H9 (cell line): ENCODE results near the gene OR2AJ1. TPM values are rescaled to one million over a fixed set of nuclear protein-coding genes. Genes with fewer than 3 reads are reported as not detected.

Experiments used
- DNase-seq: peaks from one replicate; pipeline ENCODE4 v3.0.0-alpha.2; 2017
- H2AFZ ChIP-seq: one replicate; pipeline ENCODE4 v1.6.1; 2013; ENCODE audit warnings: mild to moderate bottlenecking, low read length, control low read depth, moderate library complexity
- H2AK5ac ChIP-seq: 2 replicates; pipeline ENCODE4 v1.6.1; 2013; ENCODE audit warnings: low read length, control low read depth, mixed read lengths; ENCODE audit not compliant: insufficient read length
- H2BK120ac ChIP-seq: one replicate; pipeline ENCODE4 v1.6.1; 2013; ENCODE audit warnings: low read depth, mild to moderate bottlenecking, low read length, control low read depth, inconsistent platforms; ENCODE audit not compliant: poor library complexity, severe bottlenecking
- H2BK12ac ChIP-seq: 2 replicates; pipeline ENCODE4 v1.6.1; 2013; ENCODE audit warnings: low read length, control low read depth, mixed read lengths, low read depth; ENCODE audit not compliant: insufficient read length
- H2BK15ac ChIP-seq: 2 replicates; pipeline ENCODE4 v1.6.1; 2013; ENCODE audit warnings: low read depth, low read length, control low read depth
- H2BK20ac ChIP-seq: one replicate; pipeline ENCODE4 v1.6.1; 2013; ENCODE audit warnings: low read depth, mild to moderate bottlenecking, low read length, control low read depth, inconsistent platforms; ENCODE audit not compliant: poor library complexity, severe bottlenecking
- H2BK5ac ChIP-seq: 2 replicates; pipeline ENCODE4 v1.6.1; 2013; ENCODE audit warnings: low read length, control low read depth, mixed read lengths; ENCODE audit not compliant: insufficient read length
- H3K14ac ChIP-seq: 2 replicates; pipeline ENCODE4 v1.6.1; 2013; ENCODE audit warnings: low read length, control low read depth; ENCODE audit not compliant: insufficient read depth
- H3K18ac ChIP-seq: 2 replicates; pipeline ENCODE4 v1.6.1; 2013; ENCODE audit warnings: low read depth, mild to moderate bottlenecking, mixed read lengths, low read length, control low read depth; ENCODE audit not compliant: insufficient read length
- H3K23ac ChIP-seq: 2 replicates; pipeline ENCODE4 v1.6.1; 2013; ENCODE audit warnings: low read length, control low read depth, mixed read lengths, low read depth; ENCODE audit not compliant: insufficient read length
- H3K23me2 ChIP-seq: 2 replicates; pipeline ENCODE4 v1.6.1; 2013; ENCODE audit warnings: low read depth, mild to moderate bottlenecking, mixed read lengths, low read length, control low read depth; ENCODE audit not compliant: insufficient read length, poor library complexity, severe bottlenecking
- H3K27ac ChIP-seq: 2 replicates; pipeline ENCODE4 v1.5.1; 2013; ENCODE audit warnings: low read length, control low read depth, mixed read lengths, low read depth; ENCODE audit not compliant: insufficient read length
- H3K27me3 ChIP-seq: 2 replicates; pipeline ENCODE4 v1.6.1; 2013; ENCODE audit warnings: low read length, control low read depth, inconsistent platforms; ENCODE audit not compliant: insufficient read depth
- H3K4ac ChIP-seq: 2 replicates; pipeline ENCODE4 v1.6.1; 2013; ENCODE audit warnings: low read depth, mild to moderate bottlenecking, control low read depth, inconsistent platforms, low read length, moderate library complexity
- H3K4me1 ChIP-seq: 2 replicates; pipeline ENCODE4 v1.6.1; 2013; ENCODE audit warnings: low read length, control low read depth, inconsistent platforms; ENCODE audit not compliant: insufficient read depth
- H3K4me2 ChIP-seq: 2 replicates; pipeline ENCODE4 v1.6.1; 2013; ENCODE audit warnings: low read length, control low read depth, mixed read lengths; ENCODE audit not compliant: insufficient read length, insufficient read depth
- H3K56ac ChIP-seq: 2 replicates; pipeline ENCODE4 v1.6.1; 2013; ENCODE audit warnings: low read depth, mild to moderate bottlenecking, mixed read lengths, low read length, control low read depth; ENCODE audit not compliant: insufficient read length
- H3K79me1 ChIP-seq: 2 replicates; pipeline ENCODE4 v1.6.1; 2013; ENCODE audit warnings: low read depth, mild to moderate bottlenecking, moderate library complexity, low read length, control low read depth, inconsistent platforms; ENCODE audit not compliant: insufficient read depth, poor library complexity, severe bottlenecking
- H3K79me2 ChIP-seq: 2 replicates; pipeline ENCODE4 v1.6.1; 2013; ENCODE audit warnings: low read length, control low read depth, inconsistent platforms; ENCODE audit not compliant: insufficient read depth
- H3K9ac ChIP-seq: 2 replicates; pipeline ENCODE4 v1.6.1; 2013; ENCODE audit warnings: low read length, control low read depth, mixed read lengths; ENCODE audit not compliant: insufficient read length; ENCODE audit errors: extremely low read depth
- H3K9me3 ChIP-seq: one replicate; pipeline ENCODE4 v1.6.1; 2013; ENCODE audit warnings: low read depth, low read length, inconsistent platforms; ENCODE audit not compliant: control insufficient read depth
- H3T11ph ChIP-seq: one replicate; pipeline ENCODE4 v1.6.1; 2013; ENCODE audit warnings: mild to moderate bottlenecking, low read length, control low read depth, inconsistent platforms
- H4K20me1 ChIP-seq: one replicate; pipeline ENCODE4 v1.6.1; 2013; ENCODE audit not compliant: control insufficient read depth, insufficient read length, insufficient read depth
- H4K5ac ChIP-seq: 2 replicates; pipeline ENCODE4 v1.6.1; 2013; ENCODE audit warnings: low read depth, mild to moderate bottlenecking, mixed read lengths, low read length, control low read depth; ENCODE audit not compliant: insufficient read length
- H4K8ac ChIP-seq: replicated peaks from 2 replicates; pipeline ENCODE4 v1.6.1; 2013; ENCODE audit warnings: low read length, control low read depth, mixed read lengths, low read depth; ENCODE audit not compliant: insufficient read length
- H4K91ac ChIP-seq: 2 replicates; pipeline ENCODE4 v1.6.1; 2013; ENCODE audit warnings: low read depth, mild to moderate bottlenecking, moderate library complexity, mixed read lengths, low read length, control low read depth; ENCODE audit not compliant: insufficient read length
- H3K27ac Mint-ChIP-seq, 3 experiments: 2 replicates in 2 of 3; 3 replicates in 1 of 3; pipeline ENCODE4 v1.8.0; 2020 to 2021; ENCODE audit warnings: mixed read lengths in 3 of 3, mild to moderate bottlenecking in 1 of 3, moderate library complexity in 1 of 3
- H3K27me3 Mint-ChIP-seq: 2 replicates; pipeline ENCODE4 v1.8.0; 2021; ENCODE audit warnings: low read depth, mild to moderate bottlenecking, moderate library complexity, mixed read lengths
- H3K36me3 Mint-ChIP-seq, 3 experiments: 2 replicates in 2 of 3; 3 replicates in 1 of 3; pipeline ENCODE4 v1.8.0; 2020 to 2021; ENCODE audit warnings: low read depth in 3 of 3, mixed read lengths in 3 of 3; ENCODE audit not compliant: insufficient read depth in 1 of 3
- H3K4me1 Mint-ChIP-seq, 2 experiments: 2 replicates each; pipeline ENCODE4 v1.8.0; 2020; ENCODE audit warnings: mixed read lengths in 2 of 2
- H3K4me3 Mint-ChIP-seq, 2 experiments: 2 replicates in 1 of 2; 3 replicates in 1 of 2; pipeline ENCODE4 v1.8.0; 2020 to 2021; ENCODE audit warnings: mild to moderate bottlenecking in 2 of 2, mixed read lengths in 2 of 2, moderate library complexity in 1 of 2
- H3K9me3 Mint-ChIP-seq, 2 experiments: 2 replicates in 1 of 2; 3 replicates in 1 of 2; pipeline ENCODE4 v1.8.0; 2020; ENCODE audit warnings: mild to moderate bottlenecking in 2 of 2, mixed read lengths in 2 of 2, moderate library complexity in 1 of 2
- WGBS: extraction: QIAGEN DNeasy Blood & Tissue Kit; methylation state at CpG from one replicate; pipeline ENCODE4 v1.1.7; 2013; ENCODE audit warnings: missing lambda C conversion rate, low lambda C conversion rate, mixed read lengths; ENCODE audit not compliant: insufficient read length; ENCODE audit errors: extremely low coverage; 5-methylcytosine and 5-hydroxymethylcytosine counted together
- total RNA-seq: library from RNA; stranded (reverse); gene quantifications from 2 replicates; pipeline ENCODE4 v1.2.1, GENCODE V29; 2021
- TF ChIP-seq, protein P1 (sequence below): fragments of 200-600 bp; sonication (generic); conservative IDR thresholded peaks from 3 replicates; pipeline ENCODE4 v1.8.0; 2021; ENCODE audit warnings: antibody characterized with exemption, mild to moderate bottlenecking

The OR2AJ1 gene
- total RNA-seq, 1 experiment from 2014 or later, result not detected

GRCh38 chr1:247948558-247948957, 23.9 kb downstream of the OR2AJ1 start, which contains the start of gene OR2L8:
OR2L8 (plus strand) TSS chr1:247948858; CDS start chr1:247948858, 0 bp downstream.
- no peak within 1 kb of the TSS for H2BK15ac ChIP-seq
- no peak within 1 kb of the TSS for H3K9ac ChIP-seq
- no CpG with 5 or more reads among the region's 3 CpGs for WGBS
- H2BK5ac ChIP-seq, result no peak within 1 kb of the TSS
- no peaks in the 10 kb centered on the region; the same call in 1 of the 2 replicates for H3K27me3 Mint-ChIP-seq
- H3K23me2 ChIP-seq, result no peaks in the 10 kb centered on the region
- H3K4me1 ChIP-seq, result no peaks in the 10 kb centered on the region
- H2BK12ac ChIP-seq, result no peak within 1 kb of the TSS
- H3K79me2 ChIP-seq, result no peaks in the 10 kb centered on the region
- H3K23ac ChIP-seq, result no peak within 1 kb of the TSS
- H3K9me3 ChIP-seq, result peaks cover 38% of the 10 kb centered on the region
- no peak within 1 kb of the TSS for H2BK120ac ChIP-seq
- H3K14ac ChIP-seq, result no peak within 1 kb of the TSS
- no peak for DNase-seq
- no peak within 1 kb of the TSS for H4K8ac ChIP-seq
- H3K4me1 Mint-ChIP-seq, result no peaks in the 10 kb centered on the region
- H2BK20ac ChIP-seq, result no peak within 1 kb of the TSS
- H2AK5ac ChIP-seq, result no peak within 1 kb of the TSS
- H3K18ac ChIP-seq, result no peak within 1 kb of the TSS
- H3T11ph ChIP-seq, result no peak within 1 kb of the TSS
- no peak within 1 kb of the TSS for H3K27ac ChIP-seq
- no peak within 1 kb of the TSS for H3K56ac ChIP-seq
- no peak within 1 kb of the TSS for H3K27ac Mint-ChIP-seq
- no peak within 1 kb of the TSS for H2AFZ ChIP-seq
- H3K4me3 Mint-ChIP-seq, result no peak within 1 kb of the TSS
- no peak within 1 kb of the TSS for H4K91ac ChIP-seq
- TF ChIP-seq, protein P1, sequence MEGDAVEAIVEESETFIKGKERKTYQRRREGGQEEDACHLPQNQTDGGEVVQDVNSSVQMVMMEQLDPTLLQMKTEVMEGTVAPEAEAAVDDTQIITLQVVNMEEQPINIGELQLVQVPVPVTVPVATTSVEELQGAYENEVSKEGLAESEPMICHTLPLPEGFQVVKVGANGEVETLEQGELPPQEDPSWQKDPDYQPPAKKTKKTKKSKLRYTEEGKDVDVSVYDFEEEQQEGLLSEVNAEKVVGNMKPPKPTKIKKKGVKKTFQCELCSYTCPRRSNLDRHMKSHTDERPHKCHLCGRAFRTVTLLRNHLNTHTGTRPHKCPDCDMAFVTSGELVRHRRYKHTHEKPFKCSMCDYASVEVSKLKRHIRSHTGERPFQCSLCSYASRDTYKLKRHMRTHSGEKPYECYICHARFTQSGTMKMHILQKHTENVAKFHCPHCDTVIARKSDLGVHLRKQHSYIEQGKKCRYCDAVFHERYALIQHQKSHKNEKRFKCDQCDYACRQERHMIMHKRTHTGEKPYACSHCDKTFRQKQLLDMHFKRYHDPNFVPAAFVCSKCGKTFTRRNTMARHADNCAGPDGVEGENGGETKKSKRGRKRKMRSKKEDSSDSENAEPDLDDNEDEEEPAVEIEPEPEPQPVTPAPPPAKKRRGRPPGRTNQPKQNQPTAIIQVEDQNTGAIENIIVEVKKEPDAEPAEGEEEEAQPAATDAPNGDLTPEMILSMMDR, result no peak
- no peaks in the 10 kb centered on the region for H3K27me3 ChIP-seq
- H4K20me1 ChIP-seq, result no peaks in the 10 kb centered on the region
- peaks cover 81 to 89% of the 10 kb centered on the region in 2 experiments for H3K9me3 Mint-ChIP-seq
- no peak within 1 kb of the TSS for H4K5ac ChIP-seq
- no peaks in the 10 kb centered on the region for H3K79me1 ChIP-seq
- no peak within 1 kb of the TSS for H3K4ac ChIP-seq
- H3K4me2 ChIP-seq, result no peak within 1 kb of the TSS
- peaks cover 0 to 24% (median 4%) of the 10 kb centered on the region in 3 experiments; a peak in 5 of 7 replicates for H3K36me3 Mint-ChIP-seq
